HG03135 (cell line): ENCODE data around the gene CRIP2.

Experiments
- ATAC-seq: cut with Tn5 transposase; IDR thresholded peaks from one replicate; pipeline ENCODE4 v1.9.1; 2021; ENCODE audit warnings: mild to moderate bottlenecking, moderate library complexity; ENCODE audit not compliant: unreplicated experiment

Gene CRIP2

DNA sequence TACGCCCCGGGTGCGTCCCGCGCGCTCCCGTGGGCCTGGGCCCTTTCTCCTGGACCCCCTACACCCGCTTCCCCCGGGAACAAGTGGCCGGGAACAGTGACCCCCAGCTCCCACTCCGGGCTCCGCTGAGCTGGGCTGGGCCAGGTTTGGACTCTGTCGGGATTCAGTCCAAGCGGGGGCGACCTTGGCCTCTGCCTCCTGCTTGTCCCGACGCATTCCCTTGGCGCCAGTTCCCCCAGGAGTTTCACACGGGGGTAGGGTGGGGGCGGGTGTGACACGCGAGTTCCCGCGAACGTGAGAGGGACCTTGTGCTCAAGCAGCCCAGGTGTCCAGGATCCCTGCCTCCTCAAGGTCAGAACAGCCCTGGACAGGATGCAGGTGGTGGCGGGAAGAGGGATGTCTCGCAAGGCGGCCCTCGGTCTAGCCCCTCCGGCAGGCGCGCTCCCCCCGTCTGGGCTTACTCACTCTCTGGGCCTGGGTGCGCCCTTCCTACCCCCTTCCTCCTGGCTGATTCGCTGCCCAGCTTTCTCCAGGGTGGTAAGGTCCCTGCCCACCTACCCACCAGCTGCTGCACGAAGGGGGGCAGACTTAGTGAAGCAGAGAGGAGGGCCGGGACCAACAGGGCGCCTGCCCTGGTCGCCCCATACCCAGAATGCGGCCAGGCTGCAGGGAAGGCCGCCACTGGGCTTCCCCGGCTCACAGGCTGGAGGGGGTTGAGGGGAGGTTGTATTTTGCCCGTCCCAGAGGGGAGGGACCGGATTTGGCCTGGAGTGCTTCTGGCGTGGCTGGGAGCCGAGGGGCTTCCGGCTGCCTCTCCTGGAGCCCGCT is 862 bp downstream of the CRIP2 start:
- ATAC-seq = no peak

DNA sequence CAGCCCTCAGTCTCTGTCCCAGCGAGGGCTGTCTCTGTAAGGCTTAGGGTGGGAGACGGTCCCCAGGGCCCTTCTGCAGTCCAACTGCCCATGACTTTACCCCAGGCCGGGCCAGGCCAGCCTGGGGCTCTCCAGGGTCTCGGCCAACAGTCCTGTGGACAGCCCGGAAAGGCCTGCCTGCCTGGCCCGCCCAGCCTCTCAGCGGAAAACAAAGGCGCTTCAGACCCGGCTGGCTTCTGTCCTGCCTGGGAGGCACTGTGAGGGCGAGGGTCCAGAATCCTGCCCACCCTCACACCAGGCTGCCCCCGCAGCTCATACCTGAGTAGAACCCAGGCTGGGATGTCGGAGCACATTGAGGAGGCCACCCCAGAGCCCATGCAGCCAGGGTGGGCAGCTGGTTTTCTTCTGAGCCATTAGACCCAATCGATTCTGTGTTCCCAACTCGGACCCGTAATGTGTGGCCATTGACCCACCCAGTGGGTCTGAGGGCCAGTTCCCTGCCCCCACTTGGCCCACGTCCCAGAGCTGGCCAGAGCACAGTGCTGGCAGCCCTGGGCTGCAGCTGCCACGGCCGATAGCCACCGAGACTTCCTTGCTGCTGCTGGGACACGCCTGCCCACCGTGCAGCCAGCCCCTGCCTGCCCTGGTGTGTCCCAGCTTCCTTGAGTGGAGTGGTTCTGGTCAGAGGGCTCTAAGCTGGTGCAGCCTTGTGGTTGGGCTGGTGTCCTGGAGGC is 1.6 kb downstream of the CRIP2 start:
- ATAC-seq = no peak

DNA sequence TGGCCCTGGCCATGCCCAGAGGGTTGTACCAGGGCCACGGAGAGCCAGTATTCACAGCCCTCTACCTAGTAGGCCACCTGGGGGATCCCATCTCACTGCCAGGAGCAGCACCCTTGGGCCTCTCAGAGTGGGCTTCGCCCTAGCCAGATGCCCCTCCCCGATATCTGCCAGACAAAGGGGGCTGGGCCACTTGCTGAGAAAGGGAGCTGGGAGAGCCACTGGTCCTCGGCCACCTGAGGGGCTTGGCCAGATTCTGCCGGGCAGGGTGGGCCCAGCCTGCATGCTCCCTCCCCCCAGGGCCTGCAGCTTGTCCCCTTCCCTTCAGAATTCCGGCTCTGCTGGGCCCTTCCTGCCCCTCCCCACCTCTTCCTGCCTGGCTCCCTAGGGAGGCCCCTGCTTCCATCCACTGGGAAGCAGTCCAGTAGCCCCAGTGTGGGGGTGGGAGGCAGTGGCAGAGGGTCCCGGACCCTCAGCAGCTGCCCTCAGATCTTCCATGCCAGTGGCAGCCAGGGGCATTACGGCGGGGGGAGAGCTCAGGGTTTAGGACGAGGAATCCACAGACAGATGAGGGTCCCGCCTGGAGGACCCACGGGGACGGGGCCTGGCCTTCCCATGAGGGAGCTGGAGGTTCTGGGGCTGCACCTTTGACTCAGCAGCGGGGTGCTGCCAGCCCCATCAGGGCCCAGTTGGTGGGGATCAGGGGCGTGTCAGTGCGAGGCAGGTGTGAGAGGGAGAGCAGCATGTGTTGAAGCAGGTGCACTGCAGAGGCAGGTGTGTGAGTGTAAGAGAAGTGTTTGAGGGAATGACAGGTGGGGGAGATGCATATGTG is 2.4 kb downstream of the CRIP2 start:
- ATAC-seq = no peak

DNA sequence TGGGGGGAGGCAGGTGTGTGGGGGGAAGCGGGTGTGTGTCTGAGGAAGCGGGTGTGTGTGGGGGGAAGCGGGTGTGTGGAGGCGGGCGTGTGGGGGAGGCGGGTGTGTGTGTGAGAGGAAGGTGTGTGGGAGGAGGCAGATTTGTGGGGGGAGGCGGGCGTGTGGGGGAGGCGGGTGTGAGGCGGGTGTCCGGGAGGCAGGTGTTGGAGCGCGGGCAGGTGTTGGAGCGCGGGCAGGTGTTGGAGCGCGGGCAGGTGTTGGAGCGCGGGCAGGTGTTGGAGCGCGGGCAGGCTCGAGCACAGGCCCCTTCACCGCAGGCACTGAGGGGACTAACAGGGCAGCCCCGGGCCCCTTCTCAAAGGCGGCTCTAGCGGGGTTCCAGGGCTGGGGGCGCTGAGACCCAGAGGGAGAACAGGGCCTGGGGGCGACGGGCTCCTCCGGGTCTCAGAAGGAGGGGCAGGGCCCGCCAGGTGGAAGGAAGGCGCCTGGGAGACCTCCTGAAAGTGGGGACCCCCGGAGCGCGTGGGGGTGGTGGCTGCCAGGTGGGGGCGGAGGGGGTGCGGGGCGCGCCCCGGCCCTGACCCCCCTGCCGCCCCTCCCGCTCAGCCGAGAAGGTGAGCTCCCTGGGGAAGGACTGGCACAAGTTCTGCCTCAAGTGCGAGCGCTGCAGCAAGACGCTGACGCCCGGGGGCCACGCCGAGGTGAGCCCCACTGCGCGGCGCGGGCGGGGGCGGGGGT is 3.2 kb downstream of the CRIP2 start:
- ATAC-seq = no peak

DNA sequence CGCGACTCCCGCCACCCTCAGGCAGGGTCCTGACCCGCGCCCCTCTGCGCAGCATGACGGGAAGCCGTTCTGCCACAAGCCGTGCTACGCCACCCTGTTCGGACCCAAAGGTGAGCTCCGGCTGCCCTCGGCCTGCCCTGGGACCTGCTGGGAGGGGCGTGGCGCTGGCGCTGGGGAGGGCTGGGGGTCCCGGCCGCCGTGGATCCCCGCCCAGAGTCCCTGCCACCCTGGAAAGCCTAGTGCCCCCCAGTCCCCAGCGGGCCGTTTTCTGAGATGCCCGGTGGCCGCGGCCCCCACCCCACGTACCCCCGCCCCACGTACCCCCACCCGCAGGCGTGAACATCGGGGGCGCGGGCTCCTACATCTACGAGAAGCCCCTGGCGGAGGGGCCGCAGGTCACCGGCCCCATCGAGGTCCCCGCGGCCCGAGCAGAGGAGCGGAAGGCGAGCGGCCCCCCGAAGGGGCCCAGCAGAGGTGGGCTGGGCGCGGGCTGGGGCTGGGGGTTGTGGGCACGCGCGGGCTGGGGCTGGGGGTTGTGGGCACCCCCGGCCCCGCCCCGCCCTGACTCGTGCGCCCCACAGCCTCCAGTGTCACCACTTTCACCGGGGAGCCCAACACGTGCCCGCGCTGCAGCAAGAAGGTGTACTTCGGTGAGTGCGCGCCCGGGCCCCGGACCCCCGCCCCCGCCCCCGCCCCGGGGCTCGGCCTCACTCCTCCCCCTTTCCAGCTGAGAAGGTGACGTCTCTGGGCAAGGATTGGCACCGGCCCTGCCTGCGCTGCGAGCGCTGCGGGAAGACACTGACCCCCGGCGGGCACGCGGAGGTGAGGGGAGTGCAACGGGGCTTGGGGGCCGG is 4.0 kb downstream of the CRIP2 start:
- ATAC-seq = no peak

DNA sequence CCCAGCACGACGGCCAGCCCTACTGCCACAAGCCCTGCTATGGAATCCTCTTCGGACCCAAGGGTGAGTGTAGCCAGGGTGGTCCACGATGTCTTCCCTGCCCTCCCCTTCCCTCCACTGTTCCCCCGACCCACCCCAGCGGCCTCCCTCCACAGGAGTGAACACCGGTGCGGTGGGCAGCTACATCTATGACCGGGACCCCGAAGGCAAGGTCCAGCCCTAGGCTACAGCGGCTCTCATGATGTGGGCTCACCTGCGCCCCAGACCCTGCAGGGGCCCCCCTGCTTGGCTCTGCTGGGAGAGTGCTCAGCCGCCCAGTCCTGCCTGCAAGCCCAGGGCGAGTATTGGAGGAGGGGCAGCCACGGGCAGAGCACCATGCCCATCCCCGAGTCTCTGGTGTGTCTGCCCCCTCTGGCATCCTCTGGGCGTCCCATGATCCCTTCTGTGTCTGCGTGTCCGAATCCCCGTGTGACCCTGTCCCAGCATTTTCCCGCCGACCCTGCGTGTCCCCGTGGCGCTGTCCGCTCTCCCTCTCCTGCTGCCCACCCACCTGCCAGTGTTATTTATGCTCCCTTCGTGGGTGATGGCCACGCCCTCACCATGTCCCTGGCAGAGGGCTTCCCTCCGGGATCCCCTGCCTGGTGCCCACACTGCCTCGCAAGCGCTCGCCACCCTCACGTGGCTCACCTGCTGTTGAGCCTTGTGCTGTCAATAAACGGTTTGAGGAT is 5.0 kb downstream of the CRIP2 start:
- ATAC-seq = no peak

DNA sequence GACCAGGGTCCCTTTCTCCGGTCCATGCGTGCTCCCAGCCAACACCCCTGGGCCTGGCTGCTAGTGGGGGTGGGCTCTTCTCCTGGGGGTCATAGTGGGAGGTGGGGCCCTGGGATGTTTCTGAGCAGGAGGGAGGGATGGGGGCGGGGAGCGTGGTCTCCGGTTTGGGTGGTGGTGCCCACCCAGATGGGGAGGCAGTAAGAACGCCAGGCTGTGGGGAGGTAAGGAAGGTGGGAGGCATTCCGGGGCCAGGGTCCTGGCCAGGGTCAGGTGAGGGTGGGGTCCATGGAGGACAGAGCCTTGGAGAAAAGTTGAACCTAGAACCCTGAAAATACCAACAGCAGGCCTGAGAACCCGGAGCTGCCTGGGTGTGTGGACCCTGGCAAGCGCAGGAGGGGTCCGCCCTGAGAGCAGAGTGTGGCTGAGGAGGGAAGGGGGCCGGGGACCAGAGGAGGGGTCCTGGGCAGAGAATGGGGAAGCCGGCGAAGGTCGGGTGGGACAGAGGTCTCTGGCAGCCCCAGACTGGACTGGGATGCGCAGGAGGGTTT is 5.7 kb downstream of the CRIP2 start:
- ATAC-seq = no peak

DNA sequence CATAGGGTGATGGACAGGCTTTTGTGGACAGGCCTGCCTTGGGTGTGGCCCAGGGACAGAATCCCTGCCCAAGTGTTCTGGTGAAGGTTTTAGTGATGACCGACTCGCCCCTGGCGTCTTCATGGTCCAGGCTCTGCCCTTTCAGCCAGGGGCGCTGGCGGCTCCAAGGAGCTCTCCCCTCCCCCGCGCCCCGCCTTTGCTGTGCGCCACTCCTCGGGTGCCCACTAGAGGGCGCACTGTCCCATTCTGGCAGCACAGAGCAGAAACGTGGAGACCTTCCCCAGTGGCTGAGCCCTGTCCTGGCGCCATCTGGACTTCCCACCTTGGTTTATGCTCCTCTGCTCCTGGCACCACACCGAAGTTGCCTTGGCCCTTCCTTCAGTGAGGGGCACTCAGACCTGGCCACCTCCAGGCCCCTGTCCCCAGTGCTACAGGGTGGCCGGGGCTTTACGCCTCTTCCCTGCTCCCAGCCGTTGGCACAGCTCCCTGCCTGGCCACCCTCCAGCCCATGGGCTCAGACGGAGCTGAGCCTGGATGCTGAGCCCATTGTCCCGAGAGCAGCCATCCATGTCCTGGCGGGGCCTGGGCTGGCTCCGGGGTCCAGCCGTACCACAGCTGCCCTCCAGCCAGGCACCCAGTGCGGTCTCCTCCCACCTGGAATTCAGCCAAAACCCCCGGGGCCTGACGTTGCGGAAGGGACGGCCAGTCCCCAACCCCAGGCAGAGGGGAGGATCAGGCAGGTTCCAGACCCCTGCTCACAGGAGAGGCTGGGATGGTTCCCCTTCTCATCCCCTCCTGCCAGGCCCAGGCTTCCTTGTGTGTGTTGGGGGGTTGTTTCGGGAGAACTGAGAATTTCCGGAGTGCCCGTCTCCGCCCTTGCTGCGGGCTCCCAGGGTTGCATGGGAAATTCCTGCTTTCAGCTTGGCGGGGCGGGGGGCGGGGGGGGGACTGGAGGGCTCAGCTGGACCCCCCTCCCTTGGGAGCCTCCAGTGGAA is 6.5 kb downstream of the CRIP2 start:
- peak; percentile 46 for ATAC-seq

DNA sequence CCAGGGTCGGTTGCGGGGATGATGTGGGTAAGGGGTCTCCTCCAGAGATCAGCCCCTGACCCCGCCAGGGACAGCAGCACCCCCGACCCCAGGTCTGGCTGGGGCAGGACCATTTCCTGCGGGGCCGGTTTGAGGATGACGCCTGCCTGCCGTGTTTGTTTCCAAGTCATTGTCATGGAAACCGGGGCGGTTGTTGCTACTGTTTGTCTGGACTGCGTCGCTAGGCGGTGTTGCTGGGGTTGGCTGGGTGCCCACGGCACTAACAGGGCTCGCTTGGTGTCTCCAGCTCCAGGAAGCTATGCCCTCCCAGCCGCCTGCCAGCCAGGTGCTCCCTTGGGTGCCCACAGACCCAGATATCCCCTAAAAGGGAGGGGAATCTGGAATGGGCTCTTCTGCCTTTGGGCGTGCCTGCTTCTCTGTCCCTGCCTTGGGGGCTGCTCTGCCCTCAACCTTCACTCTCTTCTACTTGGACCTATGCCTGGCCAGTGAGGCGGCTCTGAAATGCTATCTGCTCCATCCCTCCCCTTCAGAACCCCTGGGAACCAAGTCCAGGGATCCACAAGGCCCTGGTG is 7.4 kb downstream of the CRIP2 start:
- ATAC-seq = peak; percentile 45

DNA sequence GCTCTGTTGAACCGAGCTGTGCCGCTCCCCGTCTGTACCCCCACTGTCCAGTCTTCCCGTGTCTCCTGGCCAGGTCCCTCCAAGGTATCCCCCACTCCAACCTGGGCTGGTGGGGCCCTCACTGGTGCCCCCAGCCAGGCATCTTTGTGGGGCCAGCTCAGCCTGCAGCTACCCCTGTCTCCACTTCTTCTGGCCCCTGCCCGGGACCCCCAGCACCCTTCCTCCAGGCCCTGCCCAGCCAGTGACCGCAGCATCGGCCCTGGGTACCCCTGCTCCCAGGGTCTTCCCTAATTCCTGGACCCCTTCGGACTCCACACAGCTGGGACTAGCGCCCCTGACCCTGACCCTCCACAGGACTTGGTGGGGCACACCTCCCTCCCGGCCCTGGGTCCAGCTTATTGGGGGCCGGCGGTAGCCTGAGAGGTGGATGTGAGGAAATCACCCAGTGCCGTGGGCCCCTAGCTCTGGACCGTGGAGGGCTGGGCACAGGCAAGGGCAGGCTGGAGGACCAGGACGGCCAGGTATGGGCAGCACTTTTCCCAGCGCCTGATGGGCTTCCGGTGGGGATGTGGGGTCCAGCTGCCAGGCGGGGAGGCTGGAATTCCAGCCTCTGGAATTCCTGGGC is 8.0 kb downstream of the CRIP2 start:
- no peak for ATAC-seq

DNA sequence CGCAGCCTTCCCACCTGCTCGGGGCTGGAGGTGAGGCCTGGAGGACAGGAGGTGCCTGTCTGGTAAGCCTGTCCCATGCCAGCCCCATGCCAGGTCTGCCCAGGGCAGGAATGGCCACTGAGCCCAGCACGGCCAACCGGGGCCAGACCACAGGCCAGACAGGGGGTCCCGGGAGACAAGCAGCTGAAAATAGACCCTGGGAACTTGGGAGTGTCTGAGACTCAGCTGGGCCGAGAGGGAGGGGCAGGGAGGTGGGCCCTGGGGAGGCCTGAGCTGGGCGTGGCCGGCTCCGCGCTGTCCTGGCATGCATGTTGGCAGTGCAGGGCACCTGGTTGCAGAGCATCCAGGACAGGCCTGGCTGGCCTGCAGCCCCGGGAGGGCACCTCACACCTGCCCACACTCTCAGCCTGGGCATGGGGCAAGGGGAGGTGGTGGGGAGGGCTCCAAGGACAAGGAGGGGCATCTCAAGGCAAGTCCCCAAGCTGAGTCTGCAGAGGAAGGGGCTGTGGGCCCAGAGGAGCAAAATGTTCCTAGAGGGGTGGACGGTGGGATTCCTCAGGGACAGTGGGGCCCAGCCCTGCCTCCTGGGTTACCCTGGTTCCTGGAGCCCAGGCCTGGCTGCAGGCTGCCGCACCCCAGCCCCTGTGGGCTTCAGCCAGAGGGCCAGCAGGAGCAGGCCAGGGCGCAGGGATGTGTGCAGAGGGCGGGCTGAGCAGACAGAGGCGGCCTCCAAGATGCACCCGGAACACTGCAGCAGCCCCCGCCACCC is 8.9 kb downstream of the CRIP2 start:
- no peak for ATAC-seq

DNA sequence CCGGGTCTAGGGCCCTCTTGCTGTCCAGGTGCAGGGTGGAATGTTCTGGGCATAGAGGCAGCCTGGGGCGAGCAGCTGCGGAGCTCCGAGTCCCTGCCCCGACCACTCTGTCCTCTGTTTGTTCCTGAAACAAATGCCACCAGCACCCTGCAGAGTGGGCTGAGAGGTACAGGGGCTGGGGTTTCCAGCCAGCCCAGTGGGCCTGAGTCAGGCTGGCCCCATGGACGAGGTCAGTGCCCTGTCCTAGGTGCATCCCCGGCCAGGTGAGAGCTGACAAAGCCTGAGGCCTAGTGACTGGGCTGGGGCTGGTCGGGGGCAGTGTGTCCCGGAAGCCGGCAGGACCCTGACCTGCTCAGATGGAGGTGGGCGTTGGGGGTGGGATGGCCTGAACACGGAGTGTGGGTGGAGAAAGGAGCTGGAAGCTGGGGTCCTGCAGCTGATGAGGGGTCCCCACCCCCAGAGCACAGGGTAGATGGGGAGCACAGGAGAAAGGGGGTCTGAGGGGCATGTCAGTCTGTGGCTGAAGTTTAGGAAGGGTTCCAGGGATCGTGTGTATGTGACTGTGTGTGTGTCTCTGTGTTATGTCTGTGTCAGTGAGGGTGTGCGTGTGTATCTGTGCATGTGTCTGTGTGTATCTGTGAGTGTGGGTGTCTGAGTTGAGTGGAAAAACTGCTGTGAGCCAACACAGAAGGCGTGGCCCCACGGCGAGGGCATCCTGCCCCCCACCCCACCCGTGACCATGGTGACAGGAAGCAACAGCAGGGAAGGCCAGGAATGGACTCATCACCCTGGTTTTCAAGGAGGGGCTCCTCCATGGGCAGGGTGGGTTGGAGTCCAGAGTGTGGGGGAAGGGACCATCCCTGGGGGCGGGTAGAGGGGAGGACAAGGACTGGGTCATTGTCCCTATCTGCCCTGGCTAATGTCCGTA is 9.7 kb downstream of the CRIP2 start:
- ATAC-seq = no peak

DNA sequence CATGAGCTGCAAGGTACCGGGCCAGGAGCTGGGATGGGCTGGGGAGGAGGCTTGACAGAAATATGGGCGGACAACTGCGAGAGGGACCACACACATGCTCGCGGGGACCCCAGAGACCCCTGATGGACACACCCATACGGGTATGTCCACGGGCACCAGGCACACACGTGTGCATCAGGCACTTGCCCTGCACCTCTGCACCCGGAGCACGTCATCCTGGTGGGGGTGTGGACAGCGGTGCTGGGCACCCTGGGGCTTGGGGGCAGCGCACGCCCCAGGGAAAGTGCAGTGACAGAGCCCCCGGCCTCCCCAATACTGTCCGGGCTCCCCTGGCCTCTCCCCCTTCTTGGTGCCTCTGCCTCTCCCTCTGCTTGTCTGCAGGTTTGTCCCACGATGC is 10.4 kb downstream of the CRIP2 start:
- no peak for ATAC-seq

DNA sequence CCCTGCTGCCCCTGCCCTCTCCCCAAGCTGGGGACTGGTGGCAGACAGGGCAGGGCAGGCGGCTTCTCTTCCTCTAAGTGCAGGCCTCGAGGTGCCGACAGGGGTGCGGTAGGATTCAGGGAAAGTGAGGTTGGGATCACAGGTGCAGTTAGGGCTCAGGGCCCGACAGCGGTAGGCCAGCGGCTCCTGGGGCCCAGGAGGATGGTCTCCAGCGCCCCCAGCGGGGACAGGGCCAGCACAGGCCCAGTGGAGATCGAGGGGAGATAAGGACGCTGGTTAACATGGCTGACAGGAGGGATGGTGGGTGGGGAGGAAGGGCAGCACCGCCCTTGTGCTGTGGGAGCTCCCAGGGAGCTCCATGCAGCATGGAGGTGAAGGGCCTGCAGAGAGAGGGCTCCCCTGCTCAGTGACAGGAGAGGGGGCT is 11.1 kb downstream of the CRIP2 start:
- ATAC-seq = no peak
